A549 (cell line): ENCODE data around the gene DDX31.

Source experiments
- EP300 ChIP-seq, 2 experiments: fragments of >200 bp; sonication (Bioruptor Twin); formaldehyde crosslinking; IDR thresholded peaks; 2 replicates in 1 of 2; 3 replicates in 1 of 2; pipeline ENCODE4 v1.6.1; 2016 to 2017
- ESRRA ChIP-seq: fragments of 150-350 bp; IDR thresholded peaks from 2 replicates; pipeline ENCODE4 v1.6.1; 2014; ENCODE audit warnings: mild to moderate bottlenecking, low read length, borderline replicate concordance
- PHF8 ChIP-seq: fragments of 200-600 bp; sonication (generic); IDR thresholded peaks from 2 replicates; pipeline ENCODE4 v1.6.1; 2016; ENCODE audit warnings: low read depth, mild to moderate bottlenecking, antibody characterized with exemption, moderate library complexity, borderline replicate concordance
- POLR2A ChIP-seq: IDR thresholded peaks from 2 replicates; pipeline ENCODE4 v1.6.1; 2012; ENCODE audit warnings: mild to moderate bottlenecking, low read length
- POLR2AphosphoS2 ChIP-seq: conservative IDR thresholded peaks from 2 replicates; pipeline ENCODE4 v1.6.1; 2012; ENCODE audit warnings: low read length, improper control_type of control experiment, inconsistent platforms
- RAD21 ChIP-seq, 2 experiments: fragments of >200 bp in 1 of 2; sonication (Bioruptor Twin) in 1 of 2; formaldehyde crosslinking in 1 of 2; IDR thresholded peaks in 1 of 2; conservative IDR thresholded peaks in 1 of 2; 2 replicates in 1 of 2; 3 replicates in 1 of 2; pipeline ENCODE4 v1.6.1; 2012 to 2018; ENCODE audit warnings: inconsistent platforms in 1 of 2
- SREBF2 ChIP-seq: fragments of 450-650 bp; IDR thresholded peaks from 2 replicates; pipeline ENCODE4 v1.6.1; 2014; ENCODE audit warnings: mild to moderate bottlenecking, moderate library complexity
- TP53 ChIP-seq: fragments of 250-450 bp; sonication (Bioruptor Pico); IDR thresholded peaks from 2 replicates; pipeline ENCODE4 v1.5.0; 2021; ENCODE audit warnings: mild to moderate bottlenecking, moderate library complexity
- TF ChIP-seq, protein P1 (sequence below): fragments of >200 bp; sonication (Bioruptor Twin); formaldehyde crosslinking; IDR thresholded peaks from 3 replicates; pipeline ENCODE4 v1.5.1; 2016
- TF ChIP-seq, protein P2 (sequence below): IDR thresholded peaks from 2 replicates; pipeline ENCODE4 v1.6.1; 2012

DNA sequence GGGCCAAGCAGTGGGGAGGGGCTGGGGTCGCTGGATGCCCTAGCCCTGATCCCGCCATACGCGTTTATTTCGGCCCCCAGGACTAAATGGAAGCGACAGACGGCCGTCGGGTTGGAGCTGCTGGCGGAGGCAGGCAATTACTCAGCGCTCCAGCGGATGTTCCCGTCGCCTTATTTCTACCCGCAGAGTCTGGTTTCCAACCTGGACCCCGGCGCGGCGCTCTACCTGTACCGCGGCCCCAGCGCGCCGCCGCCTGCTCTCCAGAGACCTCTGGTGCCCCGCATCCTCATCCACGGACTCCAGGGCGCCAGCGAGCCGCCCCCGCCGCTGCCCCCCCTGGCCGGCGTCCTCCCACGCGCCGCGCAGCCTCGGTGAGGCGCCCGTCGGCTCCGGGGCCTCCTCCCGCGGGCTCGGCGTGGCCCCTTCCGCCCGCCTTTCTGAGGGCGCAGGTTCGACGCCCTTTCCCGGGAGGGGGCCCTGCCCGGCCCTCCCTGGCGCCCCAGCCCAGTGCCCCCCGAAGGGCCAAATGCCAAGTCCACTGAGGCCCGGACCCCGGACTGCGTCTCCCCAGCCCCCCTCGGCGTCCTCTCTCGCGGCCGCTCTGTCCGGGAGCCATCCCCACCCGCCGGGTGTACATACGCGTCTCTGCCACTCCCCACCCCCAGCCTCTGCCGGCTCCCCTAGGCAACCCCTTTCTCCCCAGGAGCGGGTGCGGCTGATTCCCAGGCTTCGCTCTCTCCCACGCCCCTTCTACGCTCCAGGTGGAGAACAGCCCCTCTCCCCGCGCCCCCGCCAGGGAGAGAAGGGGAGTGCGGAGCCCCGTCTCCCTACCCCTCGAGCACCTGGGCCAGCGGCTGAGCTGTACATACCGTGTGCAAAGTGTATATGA is 80.4 kb downstream of the DDX31 start:
- no peak for TF ChIP-seq PHF8
- TF ChIP-seq, protein P1, sequence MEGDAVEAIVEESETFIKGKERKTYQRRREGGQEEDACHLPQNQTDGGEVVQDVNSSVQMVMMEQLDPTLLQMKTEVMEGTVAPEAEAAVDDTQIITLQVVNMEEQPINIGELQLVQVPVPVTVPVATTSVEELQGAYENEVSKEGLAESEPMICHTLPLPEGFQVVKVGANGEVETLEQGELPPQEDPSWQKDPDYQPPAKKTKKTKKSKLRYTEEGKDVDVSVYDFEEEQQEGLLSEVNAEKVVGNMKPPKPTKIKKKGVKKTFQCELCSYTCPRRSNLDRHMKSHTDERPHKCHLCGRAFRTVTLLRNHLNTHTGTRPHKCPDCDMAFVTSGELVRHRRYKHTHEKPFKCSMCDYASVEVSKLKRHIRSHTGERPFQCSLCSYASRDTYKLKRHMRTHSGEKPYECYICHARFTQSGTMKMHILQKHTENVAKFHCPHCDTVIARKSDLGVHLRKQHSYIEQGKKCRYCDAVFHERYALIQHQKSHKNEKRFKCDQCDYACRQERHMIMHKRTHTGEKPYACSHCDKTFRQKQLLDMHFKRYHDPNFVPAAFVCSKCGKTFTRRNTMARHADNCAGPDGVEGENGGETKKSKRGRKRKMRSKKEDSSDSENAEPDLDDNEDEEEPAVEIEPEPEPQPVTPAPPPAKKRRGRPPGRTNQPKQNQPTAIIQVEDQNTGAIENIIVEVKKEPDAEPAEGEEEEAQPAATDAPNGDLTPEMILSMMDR: no peak
- no peak for TF ChIP-seq POLR2A
- TF ChIP-seq, protein P2, sequence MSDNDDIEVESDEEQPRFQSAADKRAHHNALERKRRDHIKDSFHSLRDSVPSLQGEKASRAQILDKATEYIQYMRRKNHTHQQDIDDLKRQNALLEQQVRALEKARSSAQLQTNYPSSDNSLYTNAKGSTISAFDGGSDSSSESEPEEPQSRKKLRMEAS: no peak
- TF ChIP-seq TP53 (CRISPR knock-in tag): no peak
- no peak for TF ChIP-seq EP300 (IDR thresholded peaks at IDR 0.05)
- TF ChIP-seq POLR2AphosphoS2: no peak
- TF ChIP-seq ESRRA: no peak
- no peak for TF ChIP-seq SREBF2
- TF ChIP-seq RAD21 (conservative IDR thresholded peaks at IDR 0.05 in 1 of 2, IDR thresholded peaks at IDR 0.05 in 1 of 2): no peak
